Suprapubic skin (tissue), 3 donors: ENCODE data around the gene MAPKAPK3.

Source experiments
- POLR2AphosphoS5 ChIP-seq, 3 donors: sonication (generic); formaldehyde crosslinking; IDR thresholded peaks; one replicate each; pipeline ENCODE4 v1.6.1; 2017; ENCODE audit warnings: antibody characterized with exemption in 3 of 3
- TF ChIP-seq, protein P1 (sequence below), 2 donors: fragments of 200-600 bp in 1 of 2; fragments of 450-650 bp in 1 of 2; sonication (generic) in 1 of 2; IDR thresholded peaks; one replicate each; pipeline ENCODE4 v1.5.1; 2016 to 2019; ENCODE audit warnings: antibody characterized with exemption in 2 of 2, mild to moderate bottlenecking in 1 of 2, moderate library complexity in 1 of 2

DNA sequence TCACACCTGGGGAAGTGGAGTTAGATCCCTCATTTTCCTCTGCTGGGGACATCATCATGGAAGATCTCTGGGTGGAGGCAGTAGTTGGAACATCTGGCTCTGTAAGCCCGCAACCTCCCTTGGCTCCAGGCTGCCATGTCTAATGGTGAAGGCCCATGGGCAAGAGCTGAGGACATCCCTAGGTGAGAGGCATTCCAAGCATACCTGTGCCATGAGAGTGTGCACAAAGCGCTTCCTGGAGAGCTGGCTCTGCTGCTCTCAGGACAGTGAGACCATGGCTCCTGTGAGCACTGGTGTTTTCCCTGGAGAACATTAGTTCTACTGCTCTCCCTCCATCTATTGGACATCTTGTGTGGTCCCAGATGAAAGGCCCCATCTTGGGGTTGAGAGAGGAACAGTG, 7.7 kb downstream of the MAPKAPK3 start:
- no peak for TF ChIP-seq POLR2AphosphoS5 (IDR thresholded peaks at IDR 0.05)
- TF ChIP-seq, protein P1, sequence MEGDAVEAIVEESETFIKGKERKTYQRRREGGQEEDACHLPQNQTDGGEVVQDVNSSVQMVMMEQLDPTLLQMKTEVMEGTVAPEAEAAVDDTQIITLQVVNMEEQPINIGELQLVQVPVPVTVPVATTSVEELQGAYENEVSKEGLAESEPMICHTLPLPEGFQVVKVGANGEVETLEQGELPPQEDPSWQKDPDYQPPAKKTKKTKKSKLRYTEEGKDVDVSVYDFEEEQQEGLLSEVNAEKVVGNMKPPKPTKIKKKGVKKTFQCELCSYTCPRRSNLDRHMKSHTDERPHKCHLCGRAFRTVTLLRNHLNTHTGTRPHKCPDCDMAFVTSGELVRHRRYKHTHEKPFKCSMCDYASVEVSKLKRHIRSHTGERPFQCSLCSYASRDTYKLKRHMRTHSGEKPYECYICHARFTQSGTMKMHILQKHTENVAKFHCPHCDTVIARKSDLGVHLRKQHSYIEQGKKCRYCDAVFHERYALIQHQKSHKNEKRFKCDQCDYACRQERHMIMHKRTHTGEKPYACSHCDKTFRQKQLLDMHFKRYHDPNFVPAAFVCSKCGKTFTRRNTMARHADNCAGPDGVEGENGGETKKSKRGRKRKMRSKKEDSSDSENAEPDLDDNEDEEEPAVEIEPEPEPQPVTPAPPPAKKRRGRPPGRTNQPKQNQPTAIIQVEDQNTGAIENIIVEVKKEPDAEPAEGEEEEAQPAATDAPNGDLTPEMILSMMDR (IDR thresholded peaks at IDR 0.05) = no peak
